Measurements from ENCODE around the gene ZDHHC3.

The ZDHHC3 gene

DNA sequence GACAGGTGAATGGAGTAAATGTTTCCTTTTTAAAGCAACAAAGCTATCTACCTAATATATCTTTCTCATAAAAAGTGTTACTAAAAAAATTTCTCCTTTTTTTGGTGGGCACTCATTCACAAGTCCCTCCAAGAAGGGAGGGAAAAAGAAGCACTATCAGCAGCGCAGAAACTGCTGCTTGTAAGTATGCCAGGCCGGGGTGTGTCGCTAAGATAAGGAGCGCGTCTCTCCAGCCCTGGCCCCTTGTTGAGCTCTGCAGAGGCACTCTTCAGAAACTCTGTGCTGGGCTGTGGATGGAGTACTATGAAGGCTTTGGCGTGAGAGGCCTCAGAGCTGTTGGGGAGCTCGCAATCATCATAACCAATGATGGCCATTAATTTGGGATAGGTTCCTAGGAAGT, 49.1 kb downstream of the ZDHHC3 start:
- no peak for DNase-seq (ENCODE audit: low read depth in 3 of 3)

DNA sequence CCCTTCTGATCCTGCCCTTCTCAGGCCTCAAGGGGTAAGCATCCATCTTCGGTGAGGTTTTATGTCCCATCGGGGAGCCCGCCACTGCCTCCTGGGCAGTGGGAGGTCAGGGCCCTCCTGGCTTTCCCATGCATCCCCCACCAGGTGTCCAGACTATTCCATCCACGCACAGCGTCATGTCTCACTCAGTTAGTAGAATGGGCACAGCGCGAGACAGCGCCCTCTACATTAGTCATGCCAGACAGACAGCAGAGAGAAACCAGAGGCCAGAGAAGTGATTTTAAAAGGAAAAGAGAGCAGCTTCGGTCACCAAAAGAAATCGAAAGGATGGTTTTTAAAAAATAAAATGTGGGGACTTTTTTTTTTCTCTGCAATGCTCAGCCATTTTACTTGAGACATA, 49.8 kb downstream of the ZDHHC3 start:
- DNase-seq (ENCODE audit: low read depth in 3 of 3), result no peak

DNA sequence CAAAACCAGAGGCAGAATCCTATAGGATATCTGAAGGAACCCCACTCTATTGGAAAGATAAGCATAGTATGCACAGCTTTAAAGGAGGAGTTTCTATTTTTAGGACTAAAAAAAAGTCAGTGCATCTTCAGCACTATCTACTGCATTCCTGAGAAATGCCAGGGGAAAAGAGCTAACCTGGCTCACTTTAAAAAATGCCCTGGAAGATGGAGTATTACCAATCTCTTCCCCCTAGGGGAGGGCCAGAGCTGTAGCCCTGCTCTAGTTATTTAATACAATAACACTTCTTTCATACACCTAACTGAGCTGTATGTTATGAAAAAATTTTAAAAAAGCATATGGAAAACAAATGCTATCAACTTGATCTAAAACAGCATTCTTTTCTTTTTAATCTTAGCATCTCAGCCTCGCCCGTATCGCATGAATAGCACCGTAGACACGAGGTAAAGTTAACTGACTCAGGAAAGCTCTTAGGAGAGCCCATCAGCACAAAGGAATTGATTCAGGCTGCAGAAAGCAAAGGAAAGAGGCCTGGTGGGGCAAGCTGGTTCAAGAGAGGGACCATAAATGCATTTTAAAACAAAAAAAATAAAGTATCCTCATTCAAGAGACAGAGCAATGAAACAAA, 51.4 kb downstream of the ZDHHC3 start:
- DNase-seq (ENCODE audit: low read depth in 3 of 3), result no peak

DNA sequence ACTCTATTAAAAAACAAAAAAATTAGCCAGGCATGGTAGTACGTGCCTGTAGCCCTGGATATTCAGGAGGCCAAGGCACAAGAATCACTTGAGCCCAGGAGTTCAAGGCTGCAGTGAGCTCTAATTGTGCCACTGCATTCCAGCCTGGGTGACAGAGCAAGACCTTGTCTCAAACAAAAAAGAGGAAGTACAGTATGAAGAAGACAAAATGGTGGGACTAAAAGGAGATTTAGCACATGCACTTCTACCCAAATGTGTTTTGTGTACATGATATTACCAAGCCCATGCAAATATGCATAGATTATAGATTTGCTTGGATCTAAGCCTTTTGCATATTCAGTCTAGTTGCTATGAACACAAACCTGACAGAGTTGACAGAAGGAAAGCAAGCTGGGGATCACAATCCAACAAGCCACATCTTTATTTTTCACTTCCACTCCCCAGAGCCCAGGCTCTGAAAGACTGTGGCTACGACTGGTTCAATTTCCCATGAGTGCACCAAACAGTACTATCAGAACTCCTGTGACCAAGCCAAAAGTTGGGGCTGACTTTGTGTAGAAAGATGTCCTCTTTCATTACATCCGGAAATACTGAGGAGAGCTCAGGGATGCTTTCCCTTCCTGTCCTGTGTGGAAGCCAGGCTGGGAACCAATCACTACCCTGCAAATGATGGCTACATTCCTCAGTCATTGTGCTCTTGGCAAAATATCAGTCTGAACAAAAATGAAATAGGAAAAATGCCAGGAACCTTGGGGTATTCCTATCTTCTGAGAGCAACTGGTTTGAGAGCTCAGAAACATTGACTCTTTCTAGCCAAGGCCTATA, 52.1 kb downstream of the ZDHHC3 start:
- no peak for DNase-seq (ENCODE audit: low read depth in 3 of 3)

DNA sequence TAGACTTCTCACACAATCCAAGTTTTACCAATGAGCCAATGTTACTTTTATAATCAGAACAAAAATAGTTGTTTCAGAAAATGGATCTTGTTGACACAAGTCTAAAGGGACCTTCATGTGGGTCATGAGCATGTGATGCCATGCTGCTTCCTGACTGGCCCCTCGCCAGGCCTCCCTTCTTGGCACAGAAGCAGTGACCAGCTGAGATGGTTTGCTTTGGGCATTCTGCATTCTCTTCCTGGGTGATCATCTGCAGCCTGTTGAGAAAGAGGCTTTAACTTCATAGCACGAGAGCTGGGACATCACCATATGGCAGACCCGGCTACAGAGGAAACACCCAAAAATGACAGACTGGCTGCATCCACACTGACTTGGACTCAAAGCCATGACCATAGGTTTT, 55.9 kb downstream of the ZDHHC3 start:
- no peak for DNase-seq (ENCODE audit: low read depth in 3 of 3)

GRCh38 chr3:44918581-44918980, 57.4 kb downstream of the ZDHHC3 start:
- no peak for DNase-seq (ENCODE audit: low read depth in 3 of 3)

- DNase-seq (ENCODE audit: low read depth in 3 of 3), result no peak
Observed at GRCh38 chr3:44918087-44918486, 57.9 kb downstream of the ZDHHC3 start.

DNA sequence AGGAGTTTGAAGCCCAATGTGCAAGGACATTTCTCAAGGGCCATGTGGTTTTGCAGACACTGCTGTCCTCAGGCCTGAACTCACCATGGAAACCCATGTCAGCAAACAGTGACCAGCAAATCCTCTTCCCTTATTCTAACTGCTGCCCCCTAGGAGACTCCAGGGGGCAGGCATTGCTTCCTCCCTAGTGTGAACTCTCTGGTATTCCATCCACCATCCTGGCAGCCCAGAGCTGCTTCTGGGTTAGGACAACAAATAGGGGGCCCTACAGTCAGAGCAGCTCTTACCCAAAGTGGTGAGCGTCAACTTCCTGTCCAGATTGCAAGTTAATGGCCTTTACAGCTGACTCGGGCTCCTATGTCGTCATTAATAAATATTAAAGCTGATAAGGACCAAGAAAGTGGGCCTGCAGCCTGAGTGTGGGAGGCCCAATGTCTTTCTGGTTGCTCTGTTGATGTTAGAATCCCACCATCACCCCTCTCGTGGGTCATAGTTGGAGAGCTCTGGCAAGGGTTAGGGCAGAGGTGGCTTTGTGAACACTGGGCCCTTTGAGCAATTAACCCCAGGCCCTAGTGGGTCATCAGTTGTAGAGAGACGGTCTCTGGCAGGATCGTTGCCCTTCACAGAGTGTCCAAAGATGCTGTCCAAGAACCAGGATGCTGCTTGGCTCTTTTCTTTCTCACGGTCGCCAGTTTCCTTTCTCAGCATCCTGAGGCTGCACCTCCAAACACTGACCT, 60.1 kb downstream of the ZDHHC3 start:
- no peak for DNase-seq (ENCODE audit: low read depth in 3 of 3)

DNA sequence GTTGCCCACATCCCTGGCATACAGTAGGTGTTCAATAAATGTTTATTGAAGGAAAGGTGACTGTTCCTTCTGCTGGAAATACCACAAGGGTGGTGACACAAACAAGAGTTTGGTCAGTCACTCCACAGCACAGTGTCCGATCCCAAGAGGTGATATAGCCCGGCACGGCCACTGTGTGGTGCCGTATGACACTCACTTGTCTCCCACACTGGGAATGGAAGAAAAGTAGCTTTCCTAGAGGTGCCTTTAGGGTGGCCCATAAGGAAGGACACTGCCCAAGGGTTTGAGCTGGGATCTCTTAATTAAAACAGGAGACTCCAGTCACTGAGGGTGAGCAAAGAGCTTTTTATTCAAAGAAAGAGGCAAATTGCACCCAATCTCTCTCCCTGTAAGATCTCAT, 61.0 kb downstream of the ZDHHC3 start:
- DNase-seq (ENCODE audit: low read depth in 3 of 3), result no peak

- DNase-seq (ENCODE audit: low read depth in 3 of 3), result peak; percentile 9 to 54 (median 30)
Observed at GRCh38 chr3:44913868-44914468, 62.0 kb downstream of the ZDHHC3 start.

- DNase-seq (ENCODE audit: low read depth in 3 of 3), result no peak
Observed at GRCh38 chr3:44910693-44911092, 65.3 kb downstream of the ZDHHC3 start.

DNA sequence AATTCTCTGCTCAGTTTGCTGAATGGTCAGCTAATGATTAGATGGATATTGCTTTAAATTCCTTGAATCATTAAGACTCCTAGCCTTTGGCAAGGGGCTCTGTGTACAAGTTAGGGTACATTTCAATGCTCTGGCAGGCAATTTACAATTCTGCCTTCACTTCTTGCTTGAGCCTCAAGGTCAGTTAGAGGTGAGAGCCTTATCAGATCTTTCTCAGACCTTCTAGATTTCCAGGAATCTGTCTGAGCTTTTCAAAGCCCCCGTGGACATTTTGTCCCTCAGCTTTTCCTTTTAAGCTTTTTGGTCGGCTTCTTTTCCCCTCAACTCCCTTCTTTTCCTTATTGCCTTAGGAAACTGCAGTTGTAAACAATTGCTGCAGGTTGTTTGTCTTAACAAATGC, 66.9 kb downstream of the ZDHHC3 start:
- no peak for DNase-seq (ENCODE audit: low read depth in 3 of 3)

GRCh38 chr3:44907612-44908011, 68.4 kb downstream of the ZDHHC3 start:
- no peak for DNase-seq (ENCODE audit: low read depth in 3 of 3)

DNA sequence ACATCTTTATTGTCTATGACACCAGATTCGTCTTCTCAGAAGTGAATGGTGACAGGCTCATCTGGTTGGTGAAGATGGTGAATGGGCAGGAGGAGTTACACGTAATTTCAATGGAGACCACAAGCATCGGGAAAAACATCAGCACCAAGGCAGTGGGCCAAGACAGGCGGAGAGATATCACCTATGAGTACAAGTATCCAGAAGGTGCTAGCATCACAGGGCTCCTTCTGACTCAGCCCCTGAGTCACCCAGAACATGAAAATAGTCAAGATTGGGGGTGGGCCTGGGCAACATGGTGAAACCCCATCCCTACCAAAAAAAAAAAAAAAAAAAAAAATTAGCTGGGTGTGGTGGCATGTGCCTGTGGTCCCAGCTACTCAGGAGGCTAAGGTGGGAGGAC, 69.0 kb downstream of the ZDHHC3 start:
- peak in 2 of 3 donors; percentile 6 to 15 for DNase-seq (ENCODE audit: low read depth in 3 of 3)

DNA sequence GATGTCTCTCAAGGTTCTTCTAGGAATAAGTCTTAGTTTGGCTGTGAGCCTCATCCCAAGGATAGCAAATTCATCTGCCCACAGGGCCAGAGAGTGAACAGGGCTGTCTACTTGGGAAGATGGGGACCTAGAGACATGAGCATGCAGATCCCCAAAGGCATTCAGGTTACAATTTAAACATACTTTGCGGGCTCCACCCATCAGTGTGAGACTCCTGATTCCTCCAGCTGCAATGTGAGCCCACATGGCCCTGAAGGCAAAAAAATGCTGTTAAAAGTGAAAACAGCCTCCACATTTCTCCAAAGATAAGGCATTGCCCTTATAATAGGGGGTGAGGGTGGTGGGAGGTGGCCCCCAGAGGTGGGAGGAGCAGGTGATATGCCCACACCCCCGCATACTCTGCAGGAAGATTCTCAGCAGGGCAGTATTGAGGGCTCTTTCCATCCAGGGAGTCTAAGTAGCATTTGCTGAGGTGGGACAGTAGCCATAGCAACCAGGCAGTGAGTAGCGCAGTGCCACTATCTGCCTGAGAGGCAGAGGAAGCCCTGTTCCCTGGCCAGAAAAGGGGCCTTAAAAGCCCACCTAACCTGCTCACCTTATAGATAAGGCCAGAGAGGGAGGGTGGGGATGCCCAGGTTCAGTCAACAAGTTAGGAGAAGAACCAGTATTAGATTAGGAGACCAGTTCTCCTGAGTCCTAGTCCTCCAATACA, 70.4 kb downstream of the ZDHHC3 start:
- DNase-seq (ENCODE audit: low read depth in 3 of 3), result no peak

DNA sequence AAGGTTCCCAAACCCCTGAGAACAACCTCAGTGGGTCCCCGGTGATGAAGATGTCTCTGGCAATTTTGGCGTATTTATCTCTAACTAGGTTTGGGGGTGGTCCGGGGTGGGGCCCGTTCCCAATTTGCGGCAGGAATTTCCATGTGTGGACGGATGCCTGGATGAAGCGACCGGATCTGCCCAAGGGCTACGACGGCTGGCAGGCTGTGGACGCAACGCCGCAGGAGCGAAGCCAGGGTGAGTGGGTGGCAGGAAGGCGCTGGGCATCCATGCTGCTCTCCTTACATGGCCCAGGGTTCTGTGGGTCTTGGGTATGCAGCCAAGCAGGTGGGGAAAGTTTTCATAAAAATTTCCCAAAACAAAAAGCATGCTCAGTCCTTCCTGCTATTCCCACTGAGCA, 72.2 kb downstream of the ZDHHC3 start:
- no peak for DNase-seq (ENCODE audit: low read depth in 3 of 3)

DNA sequence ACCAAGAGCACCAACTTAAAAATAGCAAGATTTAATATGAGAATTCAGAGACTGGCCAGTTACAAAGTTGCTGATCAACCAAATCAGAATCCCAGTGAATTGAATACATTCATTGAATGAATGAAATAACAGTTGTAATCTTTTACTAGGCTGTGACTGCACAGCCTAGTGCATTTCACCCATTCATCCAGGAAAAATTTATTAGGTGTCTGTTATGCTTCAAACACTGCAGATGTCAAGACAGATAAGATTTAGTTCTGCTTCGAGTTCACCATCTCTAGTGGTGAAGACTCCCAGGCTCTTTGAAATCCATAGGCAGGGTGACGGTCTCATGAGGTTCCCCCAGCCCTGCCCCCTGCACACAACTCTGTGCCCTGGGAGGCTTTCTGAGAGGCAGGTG, 72.7 kb downstream of the ZDHHC3 start:
- no peak for DNase-seq (ENCODE audit: low read depth in 3 of 3)

DNA sequence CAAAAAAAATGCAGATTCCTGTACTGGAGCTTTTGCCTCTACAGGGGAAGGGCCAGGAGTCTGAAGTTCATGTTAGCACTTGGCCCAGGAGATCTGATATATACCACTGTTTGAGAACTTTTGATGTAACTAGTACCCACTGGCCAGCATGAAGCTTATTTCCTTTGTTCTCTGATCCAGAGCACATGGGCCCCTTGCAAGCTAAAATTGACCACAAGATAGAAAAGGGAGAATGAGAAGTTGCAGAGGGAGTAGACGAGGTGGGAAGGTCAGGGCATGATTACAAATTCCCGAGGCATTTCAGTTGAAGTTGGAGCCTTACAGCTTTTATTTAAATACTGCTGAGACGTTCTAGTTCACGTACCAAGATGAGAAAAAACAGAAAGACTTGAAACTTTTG, 73.3 kb downstream of the ZDHHC3 start:
- DNase-seq (ENCODE audit: low read depth in 3 of 3), result no peak

- no peak for DNase-seq (ENCODE audit: low read depth in 3 of 3)
Observed at GRCh38 chr3:44899683-44900367, 76.1 kb downstream of the ZDHHC3 start.

DNA sequence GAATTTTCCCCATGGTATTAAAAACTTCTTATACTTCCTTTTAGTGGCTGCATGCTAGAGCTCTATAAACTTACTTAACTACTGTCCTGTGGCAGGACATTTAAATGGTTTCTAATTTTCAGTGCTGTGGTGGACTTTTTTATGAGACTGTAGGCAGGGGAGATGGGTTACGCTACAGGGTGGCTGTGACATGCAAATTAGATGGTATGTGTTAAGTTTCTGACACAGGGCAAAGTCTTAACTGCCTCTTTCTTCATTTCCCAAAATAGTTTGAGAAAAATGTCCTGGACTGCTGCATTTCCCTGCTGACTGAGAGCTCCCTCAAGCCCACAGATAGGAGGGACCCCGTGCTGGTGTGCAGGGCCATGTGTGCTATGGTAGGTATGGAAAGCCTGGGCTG, 79.5 kb downstream of the ZDHHC3 start:
- DNase-seq (ENCODE audit: low read depth in 3 of 3), result no peak

GRCh38 chr3:44894485-44894884, 81.5 kb downstream of the ZDHHC3 start:
- DNase-seq (ENCODE audit: low read depth in 3 of 3), result no peak
